NB4 (cell line): Measurements from ENCODE around the gene SAG.

Source experiments
- DNase-seq: peaks from one replicate; pipeline ENCODE4 v3.0.0; 2010; ENCODE audit warnings: low read depth
- H3K4me3 ChIP-seq: one replicate; pipeline ENCODE4 v1.5.1; 2011; ENCODE audit warnings: mild to moderate bottlenecking, low read depth, low read length, moderate library complexity
- MYC ChIP-seq: IDR thresholded peaks from 2 replicates; pipeline ENCODE4 v1.6.1; 2011; ENCODE audit warnings: low read depth, low read length
- POLR2A ChIP-seq: IDR thresholded peaks from 2 replicates; pipeline ENCODE4 v1.6.1; 2011; ENCODE audit warnings: mild to moderate bottlenecking; ENCODE audit not compliant: insufficient read length; ENCODE audit errors: extremely low read depth
- TF ChIP-seq, protein P1 (sequence below): IDR thresholded peaks from one replicate; pipeline ENCODE4 v1.5.1; 2012; ENCODE audit warnings: low read depth, low read length
- TF ChIP-seq, protein P2 (sequence below): IDR thresholded peaks from 2 replicates; pipeline ENCODE4 v1.6.1; 2011; ENCODE audit warnings: low read depth, low read length

SAG gene

DNA sequence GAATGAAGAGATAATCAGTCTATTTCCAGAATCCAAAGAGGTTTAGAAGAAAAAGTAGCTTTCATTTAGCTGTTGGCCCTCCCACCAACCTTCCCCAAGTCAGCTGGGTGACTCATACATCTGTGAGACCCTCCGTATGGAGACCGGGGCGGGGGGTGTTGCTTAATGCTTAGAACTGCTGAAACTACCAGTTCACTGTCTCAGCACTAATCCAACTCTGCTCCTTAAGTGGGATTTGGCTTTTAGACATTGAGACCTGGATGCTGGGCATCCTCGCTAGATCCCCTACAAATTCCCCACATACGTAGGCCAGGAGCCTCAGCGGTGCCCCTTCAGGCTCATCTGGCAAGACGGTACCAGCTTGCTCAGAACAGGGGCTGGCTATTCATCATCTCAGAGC, at the start of gene SAG:
SAG (plus strand) TSS at position 252 of the 400 bp plus-strand sequence. CDS start 1,374 bp downstream, outside the sequence.
- TF ChIP-seq, protein P1, sequence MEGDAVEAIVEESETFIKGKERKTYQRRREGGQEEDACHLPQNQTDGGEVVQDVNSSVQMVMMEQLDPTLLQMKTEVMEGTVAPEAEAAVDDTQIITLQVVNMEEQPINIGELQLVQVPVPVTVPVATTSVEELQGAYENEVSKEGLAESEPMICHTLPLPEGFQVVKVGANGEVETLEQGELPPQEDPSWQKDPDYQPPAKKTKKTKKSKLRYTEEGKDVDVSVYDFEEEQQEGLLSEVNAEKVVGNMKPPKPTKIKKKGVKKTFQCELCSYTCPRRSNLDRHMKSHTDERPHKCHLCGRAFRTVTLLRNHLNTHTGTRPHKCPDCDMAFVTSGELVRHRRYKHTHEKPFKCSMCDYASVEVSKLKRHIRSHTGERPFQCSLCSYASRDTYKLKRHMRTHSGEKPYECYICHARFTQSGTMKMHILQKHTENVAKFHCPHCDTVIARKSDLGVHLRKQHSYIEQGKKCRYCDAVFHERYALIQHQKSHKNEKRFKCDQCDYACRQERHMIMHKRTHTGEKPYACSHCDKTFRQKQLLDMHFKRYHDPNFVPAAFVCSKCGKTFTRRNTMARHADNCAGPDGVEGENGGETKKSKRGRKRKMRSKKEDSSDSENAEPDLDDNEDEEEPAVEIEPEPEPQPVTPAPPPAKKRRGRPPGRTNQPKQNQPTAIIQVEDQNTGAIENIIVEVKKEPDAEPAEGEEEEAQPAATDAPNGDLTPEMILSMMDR, result no peak
- TF ChIP-seq, protein P2, sequence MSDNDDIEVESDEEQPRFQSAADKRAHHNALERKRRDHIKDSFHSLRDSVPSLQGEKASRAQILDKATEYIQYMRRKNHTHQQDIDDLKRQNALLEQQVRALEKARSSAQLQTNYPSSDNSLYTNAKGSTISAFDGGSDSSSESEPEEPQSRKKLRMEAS, result no peak
- no peak for TF ChIP-seq POLR2A
- no peak for TF ChIP-seq MYC
- H3K4me3 ChIP-seq, result no peak within 1 kb of the TSS
- DNase-seq, result no peak

DNA sequence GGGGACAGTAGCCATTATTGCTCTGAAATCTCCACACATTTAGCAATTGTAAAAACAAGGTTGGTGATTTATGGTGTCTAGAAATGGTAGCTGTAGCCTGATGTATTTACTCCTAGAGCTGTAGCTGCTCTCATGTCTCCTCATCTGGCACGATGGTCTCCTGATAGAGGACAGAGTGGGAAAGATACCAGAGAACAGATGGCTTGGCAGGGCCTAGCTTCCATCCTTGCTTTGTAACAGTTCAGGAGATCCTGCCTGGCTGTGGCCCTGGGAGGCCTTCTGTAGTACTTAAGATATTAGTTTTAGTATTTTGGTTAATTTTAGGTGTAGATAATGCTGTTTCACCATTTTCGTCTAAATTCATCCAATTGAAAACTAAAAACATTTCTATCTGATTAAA, 49.4 kb upstream of the SAG start:
- TF ChIP-seq POLR2A, result no peak
- TF ChIP-seq MYC, result no peak
- TF ChIP-seq, protein P1, result no peak
- TF ChIP-seq, protein P2, result no peak

DNA sequence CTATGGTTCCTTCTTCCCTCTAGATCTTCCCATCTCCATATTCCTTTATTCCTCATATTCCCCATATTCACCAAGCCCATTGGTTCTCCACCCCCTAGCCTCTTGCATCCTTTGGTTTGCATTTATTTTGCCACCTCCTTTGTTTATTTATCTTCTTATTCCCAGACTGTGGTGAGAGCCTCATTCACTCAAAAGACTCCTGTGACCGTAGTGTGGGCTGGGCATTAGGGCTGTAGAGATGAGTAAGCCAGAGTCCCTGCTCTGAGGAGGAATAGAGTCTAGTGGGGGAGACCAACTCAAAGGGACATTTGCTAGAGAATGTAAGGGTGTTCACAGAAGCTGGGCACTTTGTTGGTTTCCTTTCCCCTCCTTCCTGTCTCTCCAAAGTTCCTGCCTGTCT, 47.9 kb upstream of the SAG start:
- no peak overlapping the region for H3K4me3 ChIP-seq
- DNase-seq, result no peak
- TF ChIP-seq, protein P1, result no peak
- TF ChIP-seq, protein P2, result no peak
- TF ChIP-seq POLR2A (no peak), MYC (no peak)

More for the DNA sequence above, 49.4 kb upstream of the SAG start:
- no peak for DNase-seq
- no peak overlapping the region for H3K4me3 ChIP-seq

DNA sequence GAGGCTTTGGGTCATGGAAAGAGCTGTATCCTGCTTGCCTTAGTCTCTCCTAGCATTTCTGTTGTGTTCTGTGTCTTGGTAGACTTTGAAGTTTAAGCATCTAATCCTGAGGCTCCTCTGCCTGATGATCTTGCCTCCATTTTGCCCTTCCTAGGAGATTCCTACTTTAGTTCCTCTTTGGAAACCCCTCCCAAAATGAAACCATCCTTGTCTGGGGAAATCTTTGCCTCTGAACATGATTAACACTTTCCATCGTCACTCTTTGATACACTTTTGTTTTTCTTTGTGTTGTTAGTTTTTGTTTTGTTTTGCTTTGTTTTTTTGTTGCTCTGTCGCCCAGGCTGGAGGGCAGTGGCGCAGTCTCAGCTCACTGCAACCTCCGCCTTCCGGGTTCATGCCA, 47.0 kb upstream of the SAG start:
- DNase-seq, result no peak
- H3K4me3 ChIP-seq, result no peak overlapping the region
- no peak for TF ChIP-seq POLR2A
- TF ChIP-seq, protein P2, result no peak
- TF ChIP-seq MYC, result no peak
- TF ChIP-seq, protein P1, result no peak

DNA sequence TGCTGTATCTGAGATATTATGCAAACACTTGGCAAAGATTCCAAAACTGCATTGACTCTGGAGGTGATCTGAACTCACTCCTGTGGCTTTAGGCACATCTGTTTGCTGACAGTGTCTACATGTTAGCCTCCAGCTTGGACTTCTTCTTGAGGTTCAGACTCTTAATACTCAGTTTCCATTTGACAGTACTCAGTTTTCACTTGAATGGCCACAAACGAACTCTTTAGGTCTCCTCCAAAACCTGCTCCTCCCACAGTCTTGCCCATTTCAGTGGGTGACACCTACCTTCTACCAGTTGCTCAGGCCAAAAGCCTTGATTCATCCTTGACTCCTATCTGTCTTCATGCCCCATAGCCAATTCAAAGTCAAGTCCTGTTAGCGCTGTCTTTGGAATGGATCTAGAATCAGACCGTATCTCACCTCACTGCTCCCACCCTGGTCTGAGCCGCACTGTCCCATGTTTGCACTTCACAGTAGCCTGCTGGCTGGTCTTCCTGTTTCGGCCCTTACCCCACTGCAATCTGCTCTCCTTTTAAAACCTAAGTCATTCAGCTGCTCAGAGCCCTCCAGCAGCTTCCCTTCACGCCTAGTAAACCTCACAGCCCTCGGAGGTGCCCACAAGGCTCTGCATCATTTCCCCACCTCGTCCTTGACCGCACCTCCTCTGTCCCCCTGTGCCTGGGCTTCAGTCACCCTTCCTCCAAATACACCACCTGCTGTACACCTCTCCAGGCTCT, 45.6 kb upstream of the SAG start:
- H3K4me3 ChIP-seq, result no peak overlapping the region
- TF ChIP-seq, protein P1, result no peak
- TF ChIP-seq, protein P2, result no peak
- no peak for TF ChIP-seq MYC
- TF ChIP-seq POLR2A, result no peak
- DNase-seq, result no peak

DNA sequence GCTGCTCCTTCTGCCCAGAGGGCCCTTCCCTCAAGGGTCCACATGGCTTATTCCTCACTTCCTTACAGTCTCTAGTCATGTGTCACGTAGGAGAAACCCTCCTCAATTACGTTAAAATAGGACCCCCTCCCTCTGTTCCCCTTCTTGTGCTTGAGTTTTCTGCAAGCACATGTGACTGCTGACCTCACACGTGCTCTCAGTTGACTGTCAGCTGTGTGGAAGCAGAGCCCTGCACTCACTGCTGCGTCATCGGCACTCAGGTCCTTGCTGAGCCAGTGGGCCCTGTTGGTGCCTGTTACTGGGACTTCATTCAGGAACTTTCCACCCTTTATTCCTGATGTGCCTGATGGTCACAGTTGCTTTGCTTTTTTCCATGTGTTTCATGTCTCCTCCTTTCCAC, 45.1 kb upstream of the SAG start:
- TF ChIP-seq, protein P1, result no peak
- TF ChIP-seq POLR2A, result no peak
- no peak for TF ChIP-seq MYC
- TF ChIP-seq, protein P2, result no peak
- no peak for DNase-seq
- H3K4me3 ChIP-seq, result no peak overlapping the region
